ENCODE data around the gene HFE. TPM values are rescaled to one million over a fixed set of nuclear protein-coding genes. Genes with fewer than 3 reads are reported as not detected.

Gene HFE
- total and polyA plus RNA-seq, 2 of the 13 experiments (the other 11 are each of a cell fraction or from before 2014, with no cell fraction given) = 3.7 to 6.3 TPM

- DNase-seq (ENCODE audit: low spot score) = no peak
- ChIA-PET CTCF (ENCODE audit: low intra/inter-chr PET ratio, low total read pairs) (interaction anchor here (5.2 kb wide), 1 partner anchor 30 kb away, joined by 208 read pairs; no protein-coding TSS in a partner anchor), POLR2A (interaction anchor here (1.6 kb wide), 1 partner anchor 68 kb away, joined by 3 read pairs; no protein-coding TSS in a partner anchor)
- no peaks in the 10 kb centered on the region for H3K9me3 ChIP-seq (ENCODE audit: low read length)
- FAIRE-seq = no peak
- H3K27ac ChIP-seq (ENCODE audit: extremely low read length, insufficient read depth, low read length) = no peak overlapping the region
- H3K4me3 ChIP-seq (replicated peaks in 1 of 3; ENCODE audit: insufficient read depth in 1 of 3, low read depth in 2 of 3, low read length in 3 of 3) = no peak overlapping the region
- no peak for ATAC-seq
- H3K4me1 ChIP-seq (ENCODE audit: insufficient read depth, low read length) = peaks cover 7% of the 10 kb centered on the region; the same call in 1 of the 2 replicates
- H4K20me1 ChIP-seq (ENCODE audit: insufficient read depth, low read length) = no peaks in the 10 kb centered on the region
- no peak overlapping the region for H2AFZ ChIP-seq (ENCODE audit: low read length)
- no peak overlapping the region for H3K9ac ChIP-seq (ENCODE audit: insufficient read depth, low read depth, low read length)
- no peaks in the 10 kb centered on the region for H3K36me3 ChIP-seq (replicated peaks in 1 of 2; ENCODE audit: control insufficient read depth in 1 of 2, insufficient read depth in 2 of 2, low read length in 2 of 2)
- BruUV-seq (replicated peaks) = no TSS peak
- in situ Hi-C loops (cut with HindIII; ENCODE audit: extremely low pct_ligation_motif_present, low pct_unique_long_range_greater_than_20kb) (no loop called here), intact Hi-C loops (cut with micrococcal nuclease; ENCODE audit: unreplicated experiment) (no loop called here)
- H3K4me2 ChIP-seq (ENCODE audit: low read depth, low read length) = no peak overlapping the region
- WGBS (ENCODE audit: low lambda C conversion rate) = 91% methylated on average over 5 of the region's 5 CpGs
- H3K79me2 ChIP-seq (ENCODE audit: insufficient read depth, low read length) = no peaks in the 10 kb centered on the region
- TF ChIP-seq REL (CRISPR knock-in tag; conservative IDR thresholded peaks at IDR 0.05) (no peak), ZSCAN21 (CRISPR knock-in tag; IDR thresholded peaks at IDR 0.05; ENCODE audit: borderline replicate concordance) (no peak), ZBTB38 (CRISPR knock-in tag; IDR thresholded peaks at IDR 0.05) (no peak), ZNF672 (CRISPR knock-in tag; IDR thresholded peaks at IDR 0.05) (no peak), HOXD1 (CRISPR knock-in tag; IDR thresholded peaks at IDR 0.05) (no peak), TCF7L2 (IDR thresholded peaks at IDR 0.05; ENCODE audit: low read depth, low read length) (no peak), ZNF552 (CRISPR knock-in tag; IDR thresholded peaks at IDR 0.05; ENCODE audit: borderline replicate concordance) (no peak)
- no peaks in the 10 kb centered on the region for H3K27me3 ChIP-seq (ENCODE audit: control insufficient read depth in 1 of 2, insufficient read depth in 2 of 2, low read length in 2 of 2)
Observed at GRCh38 chr6:26094036-26094435, 6.8 kb downstream of the HFE start.

GRCh38 chr6:26097268-26097875 lies 10.1 kb downstream of the HFE start:
- POLR2A ChIA-PET = interaction anchor here (1.3 kb wide), 1 partner anchor 10 kb away, joined by 5 read pairs; the partner anchor contains the start of gene HFE
- H3K27ac ChIP-seq (ENCODE audit: extremely low read length, insufficient read depth, low read length) = no peak overlapping the region
- H3K9me3 ChIP-seq (ENCODE audit: low read length) = no peaks in the 10 kb centered on the region
- H3K27me3 ChIP-seq (ENCODE audit: control insufficient read depth in 1 of 2, insufficient read depth in 2 of 2, low read length in 2 of 2) = no peaks in the 10 kb centered on the region
- H3K4me3 ChIP-seq (replicated peaks in 1 of 3; ENCODE audit: insufficient read depth in 1 of 3, low read depth in 2 of 3, low read length in 3 of 3) = no peak overlapping the region
- peak; percentile 58 for FAIRE-seq
- H3K79me2 ChIP-seq (ENCODE audit: insufficient read depth, low read length) = no peaks in the 10 kb centered on the region
- ATAC-seq = peak; percentile 93
- intact Hi-C loops (cut with micrococcal nuclease; ENCODE audit: unreplicated experiment) = loop anchor here (1.0 kb wide), 2 partner anchors 31 to 71 kb away; no protein-coding TSS in a partner anchor
- no peak overlapping the region for H3K9ac ChIP-seq (ENCODE audit: insufficient read depth, low read depth, low read length)
- CTCF ChIA-PET (ENCODE audit: low intra/inter-chr PET ratio, low total read pairs) = interaction anchor here (0.7 to 5.2 kb wide), 4 partner anchors 18 to 72 kb away, joined by 3 to 208 read pairs (median 4); a partner anchor contains a TSS
- H3K4me1 ChIP-seq (ENCODE audit: insufficient read depth, low read length) = peaks cover 1% of the 10 kb centered on the region
- H3K36me3 ChIP-seq (replicated peaks in 1 of 2; ENCODE audit: control insufficient read depth in 1 of 2, insufficient read depth in 2 of 2, low read length in 2 of 2) = no peaks in the 10 kb centered on the region
- H4K20me1 ChIP-seq (ENCODE audit: insufficient read depth, low read length) = no peaks in the 10 kb centered on the region
- BruUV-seq (replicated peaks) = no TSS peak
- in situ Hi-C loops (cut with HindIII; ENCODE audit: extremely low pct_ligation_motif_present, low pct_unique_long_range_greater_than_20kb) = no loop called here
- H3K4me2 ChIP-seq (ENCODE audit: low read depth, low read length) = no peak overlapping the region
- 2% methylated on average over 5 of the region's 5 CpGs for WGBS (ENCODE audit: low lambda C conversion rate)
- H2AFZ ChIP-seq (ENCODE audit: low read length) = no peak overlapping the region
- DNase-seq (ENCODE audit: low spot score) = peak; percentile 75
- TF ChIP-seq CAMTA2 (CRISPR knock-in tag; IDR thresholded peaks at IDR 0.05; ENCODE audit: borderline replicate concordance) = no peak
- no peak for TF ChIP-seq USF2 (IDR thresholded peaks at IDR 0.05; ENCODE audit: low read depth, low read length)
- TF ChIP-seq USF2 (CRISPR knock-in tag; IDR thresholded peaks at IDR 0.05; ENCODE audit: borderline replicate concordance) = no peak
- no peak for TF ChIP-seq ZNF574 (CRISPR knock-in tag; IDR thresholded peaks at IDR 0.05)
